ENCODE results near the gene SST. TPM values are rescaled to one million over a fixed set of nuclear protein-coding genes. Genes with fewer than 3 reads are reported as not detected.

SST gene
- not detected for total RNA-seq
- not detected for total RNA-seq (2013)

GRCh38 chr3:187669675-187670504 lies at the start of gene SST:
TSS of gene SST (minus strand) at chr3:187670394. CDS start at chr3:187670291, 103 bp downstream.
- no peak for TF ChIP-seq CTCF (IDR thresholded peaks at IDR 0.05)
- H3K4me1 Mint-ChIP-seq, result no peaks in the 10 kb centered on the region
- H3K9me3 Mint-ChIP-seq, result no peaks in the 10 kb centered on the region
- intact Hi-C loops (cut with micrococcal nuclease), result no loop called here
- H3K4me3 Mint-ChIP-seq, result no peak within 1 kb of the TSS
- Histone ChIP-seq H3K27ac (ENCODE audit: low read length) (no peak within 1 kb of the TSS), H3K27me3 (ENCODE audit: control insufficient read depth, insufficient read depth, low read length) (peaks cover 14% of the 10 kb centered on the region), H3K9me3 (ENCODE audit: control insufficient read depth, insufficient read depth, low read length) (no peaks in the 10 kb centered on the region), H3K36me3 (ENCODE audit: control insufficient read depth, insufficient read depth, low read length) (no peaks in the 10 kb centered on the region), H3K4me3 (ENCODE audit: low read length) (no peak within 1 kb of the TSS), H3K4me1 (ENCODE audit: control insufficient read depth, insufficient read depth, low read length) (no peaks in the 10 kb centered on the region)
- H3K36me3 Mint-ChIP-seq, result no peaks in the 10 kb centered on the region
- peak in 1 of 2 donors; percentile 7 for DNase-seq
- H3K27ac Mint-ChIP-seq, result no peak within 1 kb of the TSS
- WGBS (ENCODE audit: insufficient coverage), result 22% methylated on average over 46 of the region's 46 CpGs
- no peak for ATAC-seq
- H3K27me3 Mint-ChIP-seq (ENCODE audit: low read depth in 2 of 2), result peaks cover 41 to 68% of the 10 kb centered on the region in 2 donors

GRCh38 chr3:187719628-187720336 lies 49.6 kb upstream of the SST start:
- Mint-ChIP-seq H3K4me1 (no peaks in the 10 kb centered on the region), H3K4me3 (no peak overlapping the region), H3K27ac (no peak overlapping the region), H3K9me3 (no peaks in the 10 kb centered on the region), H3K27me3 (ENCODE audit: low read depth in 2 of 2) (peaks cover 6 to 7% of the 10 kb centered on the region in 2 donors), H3K36me3 (peaks cover 25% of the 10 kb centered on the region)
- 94% methylated on average over 5 of the region's 6 CpGs for WGBS (ENCODE audit: insufficient coverage)
- intact Hi-C loops (cut with micrococcal nuclease), result no loop called here
- peaks cover 33% of the 10 kb centered on the region for H3K36me3 ChIP-seq (ENCODE audit: control insufficient read depth, insufficient read depth, low read length)
- DNase-seq (no peak), ATAC-seq (no peak)
- H3K9me3 ChIP-seq (ENCODE audit: control insufficient read depth, insufficient read depth, low read length), result no peaks in the 10 kb centered on the region
- no peak overlapping the region for H3K27ac ChIP-seq (ENCODE audit: low read length)
- no peaks in the 10 kb centered on the region for H3K27me3 ChIP-seq (ENCODE audit: control insufficient read depth, insufficient read depth, low read length)
- no peaks in the 10 kb centered on the region for H3K4me1 ChIP-seq (ENCODE audit: control insufficient read depth, insufficient read depth, low read length)
- TF ChIP-seq CTCF (IDR thresholded peaks at IDR 0.05), result no peak
- H3K4me3 ChIP-seq (ENCODE audit: low read length), result no peak overlapping the region

- ATAC-seq (no peak), DNase-seq (no peak)
- Histone ChIP-seq H3K4me1 (ENCODE audit: control insufficient read depth, insufficient read depth, low read length) (no peaks in the 10 kb centered on the region), H3K9me3 (ENCODE audit: control insufficient read depth, insufficient read depth, low read length) (no peaks in the 10 kb centered on the region), H3K4me3 (ENCODE audit: low read length) (no peak overlapping the region), H3K36me3 (ENCODE audit: control insufficient read depth, insufficient read depth, low read length) (peaks cover 25% of the 10 kb centered on the region), H3K27ac (ENCODE audit: low read length) (no peak overlapping the region), H3K27me3 (ENCODE audit: control insufficient read depth, insufficient read depth, low read length) (no peaks in the 10 kb centered on the region)
- no peak overlapping the region for H3K27ac Mint-ChIP-seq
- peaks cover 18% of the 10 kb centered on the region for H3K36me3 Mint-ChIP-seq
- WGBS (ENCODE audit: insufficient coverage), result 90% methylated on average over 5 of the region's 5 CpGs
- H3K4me1 Mint-ChIP-seq, result peaks cover 4 to 9% of the 10 kb centered on the region in 2 donors
- TF ChIP-seq CTCF (IDR thresholded peaks at IDR 0.05), result no peak
- no peaks in the 10 kb centered on the region for H3K9me3 Mint-ChIP-seq
- intact Hi-C loops (cut with micrococcal nuclease), result no loop called here
- H3K4me3 Mint-ChIP-seq, result no peak overlapping the region
- H3K27me3 Mint-ChIP-seq (ENCODE audit: low read depth in 2 of 2), result peaks cover 8 to 12% of the 10 kb centered on the region in 2 donors
These were observed 48.6 kb upstream of the SST start for GRCh38 chr3:187718802-187719201.

Measured in natural killer cell (primary cell).